Measurements from ENCODE around the gene AOAH. TPM values are rescaled to one million over a fixed set of nuclear protein-coding genes. Genes with fewer than 3 reads are reported as not detected.
A peak's percentile ranks its signal among the peaks of the same experiment; 100 is the strongest.
"Not testable (repeated sequence)": the region's sequence is repeated elsewhere in the genome, so short reads cannot be mapped to it uniquely, and the experiment has no call there.

The AOAH gene
- total RNA-seq, 5 donors from 2014 or later (not counting 1 experiment from before 2014, with no cell fraction given): 13.0 to 78.5 (median 27.5) TPM

DNA sequence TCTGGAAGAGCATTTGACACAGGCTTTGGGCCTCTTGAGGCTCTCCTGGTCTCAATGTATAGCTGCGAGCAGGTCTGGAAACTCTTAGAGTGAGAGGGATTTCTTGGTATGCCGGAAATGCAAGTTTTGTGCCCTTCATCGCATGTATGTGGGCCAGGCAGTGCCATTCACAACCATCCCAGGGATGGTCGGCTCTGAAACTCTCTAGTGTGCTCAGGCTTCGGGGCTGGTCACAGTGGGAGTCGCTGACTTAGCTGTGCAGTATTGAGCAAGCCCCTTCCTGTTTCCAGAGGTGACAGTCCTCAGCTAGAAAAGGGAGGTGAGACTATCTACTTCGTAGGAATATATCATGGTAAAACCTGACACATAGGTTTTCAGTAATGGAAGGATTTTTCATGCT, 2.0 kb upstream of the AOAH start:
- ChIA-PET POLR2A (interaction anchor here in 1 of 2 donors (0.9 to 1.1 kb wide), 2 partner anchors 49 to 58 kb away, joined by 3 to 13 read pairs; no protein-coding TSS in a partner anchor), CTCF (interaction anchor here in 1 of 2 donors (1.0 kb wide), 1 partner anchor 56 kb away, joined by 3 read pairs; no protein-coding TSS in a partner anchor)
- Mint-ChIP-seq H3K27me3 (no peaks in the 10 kb centered on the region), H3K4me1 (peaks cover 68 to 79% (median 71%) of the 10 kb centered on the region in 3 donors), H3K4me3 (peak overlapping the region in 1 of 3 donors; percentile 82), H3K9me3 (peaks cover 2 to 6% (median 4%) of the 10 kb centered on the region in 3 donors), H3K27ac (peak overlapping the region; percentile 89 to 96), H3K36me3 (peaks cover 5% of the 10 kb centered on the region)
- Histone ChIP-seq H3K27me3 (replicated peaks in 1 of 2; ENCODE audit: control insufficient read depth in 2 of 2, extremely low read depth in 1 of 2, insufficient read depth in 2 of 2, low read length in 1 of 2) (no peaks in the 10 kb centered on the region), H3K9me3 (no peaks in the 10 kb centered on the region), H3K4me3 (ENCODE audit: control insufficient read depth in 1 of 2, extremely low read depth in 1 of 2, low read length in 1 of 2) (no peak overlapping the region), H3K4me1 (ENCODE audit: control insufficient read depth in 1 of 2, extremely low read depth in 1 of 2, insufficient read depth in 2 of 2, low read length in 2 of 2) (peaks cover 46 to 50% of the 10 kb centered on the region in 2 experiments), H3K27ac (ENCODE audit: low read length) (peak overlapping the region; percentile 71), H3K36me3 (ENCODE audit: control insufficient read depth in 2 of 2, extremely low read depth in 1 of 2, insufficient read depth in 1 of 2, low read length in 1 of 2) (no peaks in the 10 kb centered on the region)
- WGBS (ENCODE audit: insufficient coverage): 79% methylated on average over 5 of the region's 7 CpGs
- DNase-seq: peak in 1 of 35 experiments; percentile 34
- ATAC-seq (replicated peaks in 1 of 4): no peak

DNA sequence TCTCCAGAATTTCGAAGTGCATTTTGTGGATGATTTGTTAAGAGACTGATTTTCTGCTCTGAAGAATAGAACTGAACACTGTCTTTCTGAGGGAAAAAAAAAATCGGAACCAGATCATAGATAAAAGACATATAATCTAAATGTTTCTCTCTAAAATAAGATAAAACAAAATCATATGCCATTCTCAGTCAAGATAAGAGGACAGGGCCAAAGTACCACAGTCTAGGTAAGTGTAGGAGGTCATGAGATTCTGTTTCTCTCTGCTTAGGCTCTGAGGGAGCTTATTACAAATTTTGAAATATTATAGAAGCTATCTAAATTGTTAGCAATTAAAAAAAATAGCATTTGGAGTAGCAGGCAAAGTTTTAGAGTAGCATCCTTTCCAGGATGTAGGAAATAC, 702 bp upstream of the AOAH start:
- Mint-ChIP-seq H3K27me3 (no peaks in the 10 kb centered on the region), H3K9me3 (peaks cover 0 to 3% (median 2%) of the 10 kb centered on the region in 3 donors), H3K4me1 (peaks cover 79% of the 10 kb centered on the region in 3 donors), H3K36me3 (peaks cover 5% of the 10 kb centered on the region), H3K27ac (peak overlapping the region; percentile 89 to 96), H3K4me3 (peak overlapping the region; percentile 79 to 89 (median 82))
- H3K4me1 ChIP-seq (ENCODE audit: control insufficient read depth in 1 of 2, extremely low read depth in 1 of 2, insufficient read depth in 2 of 2, low read length in 2 of 2): peaks cover 56 to 58% of the 10 kb centered on the region in 2 experiments
- no peak for DNase-seq
- CTCF ChIA-PET: interaction anchor here in 1 of 2 donors (0.9 kb wide), 1 partner anchor 59 kb away, joined by 4 read pairs; no protein-coding TSS in a partner anchor
- H3K9me3 ChIP-seq: no peaks in the 10 kb centered on the region
- H3K4me3 ChIP-seq (ENCODE audit: control insufficient read depth in 1 of 2, extremely low read depth in 1 of 2, low read length in 1 of 2): no peak overlapping the region
- no peaks in the 10 kb centered on the region for H3K36me3 ChIP-seq (ENCODE audit: control insufficient read depth in 2 of 2, extremely low read depth in 1 of 2, insufficient read depth in 1 of 2, low read length in 1 of 2)
- no CpG with 5 or more reads among the region's 2 CpGs for WGBS (ENCODE audit: insufficient coverage)
- no peaks in the 10 kb centered on the region for H3K27me3 ChIP-seq (replicated peaks in 1 of 2; ENCODE audit: control insufficient read depth in 2 of 2, extremely low read depth in 1 of 2, insufficient read depth in 2 of 2, low read length in 1 of 2)
- ATAC-seq (replicated peaks in 1 of 4): no peak
- H3K27ac ChIP-seq (ENCODE audit: low read length): peak overlapping the region; percentile 71
- POLR2A ChIA-PET: interaction anchor here in 1 of 2 donors (1.1 kb wide), 1 partner anchor 53 kb away, joined by 3 read pairs; no protein-coding TSS in a partner anchor

DNA sequence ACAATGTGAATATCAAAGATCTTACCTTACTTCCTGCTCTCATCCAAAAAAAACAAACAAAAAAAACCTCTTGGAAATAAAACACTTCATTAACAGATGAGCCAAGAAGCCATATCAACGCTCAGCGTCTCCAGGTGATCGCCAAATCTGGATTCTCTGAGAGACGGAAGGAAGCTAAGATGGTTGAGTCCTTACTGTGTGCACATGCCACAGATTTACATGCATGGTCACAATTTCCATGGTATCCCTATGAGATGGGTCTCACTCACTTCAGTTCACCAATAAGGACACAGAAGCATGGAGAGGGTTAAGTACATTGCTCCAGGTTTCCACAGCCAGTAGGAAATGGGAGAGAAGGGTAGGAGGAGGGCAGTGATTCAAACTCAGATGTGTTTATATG, 1.0 kb downstream of the AOAH start:
- ChIA-PET POLR2A (interaction anchor here (0.5 to 1.2 kb wide), 2 partner anchors 42 to 65 kb away, joined by 3 to 4 read pairs; no protein-coding TSS in a partner anchor), CTCF (no interaction called here)
- no peaks in the 10 kb centered on the region for H3K27me3 ChIP-seq (replicated peaks in 1 of 2; ENCODE audit: control insufficient read depth in 2 of 2, extremely low read depth in 1 of 2, insufficient read depth in 2 of 2, low read length in 1 of 2)
- Mint-ChIP-seq H3K27me3 (no peaks in the 10 kb centered on the region), H3K36me3 (peaks cover 10% of the 10 kb centered on the region), H3K9me3 (no peaks in the 10 kb centered on the region), H3K4me3 (peak overlapping the region; percentile 79 to 89 (median 82)), H3K27ac (peak overlapping the region; percentile 89 to 96), H3K4me1 (peaks cover 85 to 90% (median 89%) of the 10 kb centered on the region in 3 donors)
- peaks cover 58 to 64% of the 10 kb centered on the region in 2 experiments for H3K4me1 ChIP-seq (ENCODE audit: control insufficient read depth in 1 of 2, extremely low read depth in 1 of 2, insufficient read depth in 2 of 2, low read length in 2 of 2)
- peak overlapping the region; percentile 59 to 97 for H3K4me3 ChIP-seq (ENCODE audit: control insufficient read depth in 1 of 2, extremely low read depth in 1 of 2, low read length in 1 of 2)
- no peaks in the 10 kb centered on the region for H3K36me3 ChIP-seq (ENCODE audit: control insufficient read depth in 2 of 2, extremely low read depth in 1 of 2, insufficient read depth in 1 of 2, low read length in 1 of 2)
- peak overlapping the region; percentile 71 for H3K27ac ChIP-seq (ENCODE audit: low read length)
- ATAC-seq (replicated peaks in 1 of 4): no peak
- WGBS (ENCODE audit: insufficient coverage): 70% methylated on average over 3 of the region's 4 CpGs
- peak in 1 of 35 experiments; percentile 35 for DNase-seq
- H3K9me3 ChIP-seq: no peaks in the 10 kb centered on the region

DNA sequence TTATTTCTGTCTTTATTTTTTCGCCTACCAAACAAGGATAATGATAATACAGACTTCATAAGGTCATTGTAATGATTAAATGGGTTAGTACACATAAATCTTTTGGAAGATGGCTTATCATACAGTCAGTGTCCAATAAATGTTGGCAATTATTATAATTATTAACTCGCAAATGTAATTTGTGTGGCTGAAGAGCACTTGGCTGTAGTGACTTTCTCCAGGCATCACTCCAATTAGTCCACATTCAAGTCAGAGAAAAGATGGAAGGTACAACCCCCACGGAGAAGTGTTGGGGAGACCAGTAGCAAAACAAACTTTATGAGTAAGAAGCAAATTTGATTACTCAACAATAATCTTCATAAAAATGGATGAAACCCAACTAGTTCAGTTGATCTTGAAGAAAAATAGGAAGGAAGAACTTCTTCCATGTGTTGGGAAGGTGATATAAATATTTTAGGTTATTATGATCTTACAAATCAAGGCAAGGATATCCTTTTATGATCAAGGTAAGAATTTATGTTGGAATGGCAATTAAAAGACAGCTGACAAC, 5.1 kb downstream of the AOAH start:
- H3K4me3 ChIP-seq (ENCODE audit: control insufficient read depth in 1 of 2, extremely low read depth in 1 of 2, low read length in 1 of 2): no peak overlapping the region
- Mint-ChIP-seq H3K4me3 (peak overlapping the region in 2 of 3 donors; percentile 7 to 17), H3K27ac (peak overlapping the region; percentile 4 to 11), H3K27me3 (no peaks in the 10 kb centered on the region), H3K9me3 (peaks cover 0 to 3% (median 2%) of the 10 kb centered on the region in 3 donors), H3K36me3 (peaks cover 15% of the 10 kb centered on the region), H3K4me1 (peaks cover 52 to 58% (median 55%) of the 10 kb centered on the region in 3 donors)
- ChIA-PET CTCF (no interaction called here), POLR2A (no interaction called here)
- peak overlapping the region; percentile 34 for H3K27ac ChIP-seq (ENCODE audit: low read length)
- no peaks in the 10 kb centered on the region for H3K36me3 ChIP-seq (ENCODE audit: control insufficient read depth in 2 of 2, extremely low read depth in 1 of 2, insufficient read depth in 1 of 2, low read length in 1 of 2)
- peaks cover 26 to 39% of the 10 kb centered on the region in 2 experiments for H3K4me1 ChIP-seq (ENCODE audit: control insufficient read depth in 1 of 2, extremely low read depth in 1 of 2, insufficient read depth in 2 of 2, low read length in 2 of 2)
- no peaks in the 10 kb centered on the region for H3K9me3 ChIP-seq
- WGBS (ENCODE audit: insufficient coverage): no CpG with 5 or more reads among the region's 3 CpGs
- no peak for DNase-seq
- no peak for ATAC-seq (replicated peaks in 1 of 4)
- H3K27me3 ChIP-seq (replicated peaks in 1 of 2; ENCODE audit: control insufficient read depth in 2 of 2, extremely low read depth in 1 of 2, insufficient read depth in 2 of 2, low read length in 1 of 2): no peaks in the 10 kb centered on the region

DNA sequence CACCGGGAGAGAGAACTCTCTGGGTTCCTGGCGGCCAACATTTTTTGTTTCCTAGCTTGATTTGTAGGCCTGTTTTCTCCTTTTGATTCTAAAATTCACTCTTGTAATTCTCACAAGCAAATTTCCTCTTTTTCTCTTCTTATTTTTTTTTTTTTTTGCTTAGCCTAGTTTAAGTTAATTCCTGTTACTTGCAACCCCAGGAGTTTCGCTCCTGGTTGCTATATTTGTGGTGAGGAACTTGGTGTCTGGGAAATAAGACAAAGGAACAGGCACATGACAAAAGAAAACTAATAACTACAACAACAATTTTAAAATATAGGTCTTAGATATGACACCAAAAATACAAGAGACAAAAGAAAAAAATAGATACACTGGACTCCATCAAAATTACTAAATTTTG, 6.7 kb downstream of the AOAH start:
- Mint-ChIP-seq H3K4me3 (no peak overlapping the region), H3K4me1 (peaks cover 46 to 58% (median 52%) of the 10 kb centered on the region in 3 donors), H3K36me3 (peaks cover 27% of the 10 kb centered on the region), H3K9me3 (peaks cover 0 to 3% (median 2%) of the 10 kb centered on the region in 3 donors), H3K27me3 (no peaks in the 10 kb centered on the region), H3K27ac (peak overlapping the region in 1 of 2 donors; percentile 29)
- no CpG with 5 or more reads among the region's 3 CpGs for WGBS (ENCODE audit: insufficient coverage)
- Histone ChIP-seq H3K27ac (ENCODE audit: low read length) (no peak overlapping the region), H3K27me3 (replicated peaks in 1 of 2; ENCODE audit: control insufficient read depth in 2 of 2, extremely low read depth in 1 of 2, insufficient read depth in 2 of 2, low read length in 1 of 2) (no peaks in the 10 kb centered on the region), H3K36me3 (ENCODE audit: control insufficient read depth in 2 of 2, extremely low read depth in 1 of 2, insufficient read depth in 1 of 2, low read length in 1 of 2) (no peaks in the 10 kb centered on the region), H3K4me3 (ENCODE audit: control insufficient read depth in 1 of 2, extremely low read depth in 1 of 2, low read length in 1 of 2) (no peak overlapping the region), H3K9me3 (no peaks in the 10 kb centered on the region), H3K4me1 (ENCODE audit: control insufficient read depth in 1 of 2, extremely low read depth in 1 of 2, insufficient read depth in 2 of 2, low read length in 2 of 2) (peaks cover 18 to 29% of the 10 kb centered on the region in 2 experiments)
- POLR2A ChIA-PET: interaction anchor here (0.6 to 1.0 kb wide), 7 partner anchors 36 to 1082 kb away, joined by 3 to 7 read pairs (median 3); no protein-coding TSS in a partner anchor
- DNase-seq: no peak
- no peak for ATAC-seq (replicated peaks in 1 of 4)
- CTCF ChIA-PET: interaction anchor here in 1 of 2 donors (0.6 to 0.9 kb wide), 2 partner anchors 35 to 194 kb away, joined by 3 to 11 read pairs; no protein-coding TSS in a partner anchor

DNA sequence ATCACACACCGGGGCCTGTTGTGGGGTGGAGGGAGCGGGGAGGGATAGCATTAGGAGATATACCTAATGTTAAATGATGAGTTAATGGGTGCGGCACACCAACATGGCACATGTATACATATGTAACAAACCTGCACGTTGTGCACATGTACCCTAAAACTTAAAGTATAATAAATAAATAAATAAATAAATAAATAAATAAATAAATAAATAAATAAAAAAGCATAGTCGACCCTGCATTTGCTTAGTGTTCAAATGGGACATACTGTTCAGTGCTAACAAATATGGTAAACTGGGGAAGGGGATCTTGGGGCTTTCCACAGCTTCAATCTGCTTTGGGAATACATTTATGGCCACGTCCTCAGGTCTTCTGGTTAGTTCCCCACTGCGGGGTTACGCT, 7.5 kb downstream of the AOAH start:
- H3K27me3 ChIP-seq (replicated peaks in 1 of 2; ENCODE audit: control insufficient read depth in 2 of 2, extremely low read depth in 1 of 2, insufficient read depth in 2 of 2, low read length in 1 of 2); H3K4me3 ChIP-seq (ENCODE audit: control insufficient read depth in 1 of 2, extremely low read depth in 1 of 2, low read length in 1 of 2); H3K27ac Mint-ChIP-seq; H3K9me3 ChIP-seq; H3K4me3 Mint-ChIP-seq; H3K9me3 Mint-ChIP-seq; H3K36me3 ChIP-seq (ENCODE audit: control insufficient read depth in 2 of 2, extremely low read depth in 1 of 2, insufficient read depth in 1 of 2, low read length in 1 of 2); DNase-seq; H3K27me3 Mint-ChIP-seq; H3K27ac ChIP-seq (ENCODE audit: low read length); ATAC-seq (replicated peaks in 1 of 4): not testable (repeated sequence)
- H3K4me1 ChIP-seq (ENCODE audit: control insufficient read depth in 1 of 2, extremely low read depth in 1 of 2, insufficient read depth in 2 of 2, low read length in 2 of 2): peaks cover 14 to 25% of the 10 kb centered on the region in 2 experiments
- CTCF ChIA-PET: interaction anchor here (0.6 to 0.9 kb wide), 3 partner anchors 36 to 499 kb away, joined by 3 to 11 read pairs (median 3); no protein-coding TSS in a partner anchor
- POLR2A ChIA-PET: interaction anchor here (0.6 to 0.7 kb wide), 3 partner anchors 35 to 466 kb away, joined by 3 to 7 read pairs (median 5); no protein-coding TSS in a partner anchor
- peaks cover 43 to 59% (median 53%) of the 10 kb centered on the region in 3 donors for H3K4me1 Mint-ChIP-seq
- no CpG with 5 or more reads among the region's 8 CpGs for WGBS (ENCODE audit: insufficient coverage)
- H3K36me3 Mint-ChIP-seq: peaks cover 25% of the 10 kb centered on the region
